A375 (cell line): Measurements from ENCODE around the gene GRAMD1B. TPM values are rescaled to one million over a fixed set of nuclear protein-coding genes. Genes with fewer than 3 reads are reported as not detected.

ENCODE experiments used
- small RNA-seq: library from RNA; depleted of rRNA; stranded (forward); fragments of <200 nt; gene quantifications from one replicate; pipeline ENCODE3, GENCODE V24; 2014
- total RNA-seq: library from RNA; depleted of rRNA; stranded (reverse); fragments of >200 nt; shearing (Covaris generic); gene quantifications from 2 replicates; pipeline ENCODE4 v1.2.3, GENCODE V29; 2014; rRNA removed

The GRAMD1B gene
- 65.2 and 66.8 TPM in 2 replicates for total RNA-seq

DNA sequence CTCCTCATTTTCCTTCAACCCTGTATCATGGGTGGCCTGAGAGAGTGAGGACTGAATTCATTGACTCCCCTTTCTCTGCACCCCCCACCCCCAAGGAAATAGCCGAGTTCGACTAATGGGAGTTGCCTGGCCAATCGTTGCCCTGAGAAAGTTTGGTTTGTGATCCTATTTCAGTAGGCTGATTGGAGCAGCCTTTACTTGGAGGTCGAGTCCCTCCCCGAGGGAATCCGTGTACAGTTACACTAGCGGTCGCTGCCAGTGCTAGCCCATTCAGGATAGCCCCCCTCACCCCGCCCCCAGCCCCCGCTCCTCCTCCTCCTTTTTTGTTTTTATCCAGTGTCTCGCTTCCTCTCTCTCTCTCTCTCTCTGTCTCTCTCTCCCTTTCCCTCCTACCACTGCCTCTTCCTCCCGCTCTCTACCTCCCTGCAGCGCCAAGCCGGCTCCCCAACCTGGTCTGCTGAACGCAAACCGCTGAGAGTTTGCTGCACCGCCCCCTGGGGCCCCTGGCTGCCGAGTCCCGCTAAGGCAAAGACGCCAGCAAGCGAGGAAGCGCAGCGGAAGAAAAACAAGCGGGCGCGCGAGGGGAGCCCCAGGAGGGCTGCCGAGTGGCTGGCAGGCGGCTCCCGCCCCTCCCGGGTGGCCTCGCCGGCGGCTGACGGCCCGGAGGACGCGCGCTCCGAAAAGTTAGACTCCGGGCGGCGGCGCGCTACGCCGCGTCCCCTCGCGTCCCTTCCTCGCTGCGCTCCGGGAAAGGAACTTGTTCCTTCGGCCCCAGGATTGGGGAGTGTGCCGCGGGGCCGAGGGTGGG lies at the start of gene GRAMD1B:
Gene GRAMD1B (plus strand): TSS at position 357 of the 808 bp plus-strand sequence. CDS start 524 bp downstream, outside the sequence.

DNA sequence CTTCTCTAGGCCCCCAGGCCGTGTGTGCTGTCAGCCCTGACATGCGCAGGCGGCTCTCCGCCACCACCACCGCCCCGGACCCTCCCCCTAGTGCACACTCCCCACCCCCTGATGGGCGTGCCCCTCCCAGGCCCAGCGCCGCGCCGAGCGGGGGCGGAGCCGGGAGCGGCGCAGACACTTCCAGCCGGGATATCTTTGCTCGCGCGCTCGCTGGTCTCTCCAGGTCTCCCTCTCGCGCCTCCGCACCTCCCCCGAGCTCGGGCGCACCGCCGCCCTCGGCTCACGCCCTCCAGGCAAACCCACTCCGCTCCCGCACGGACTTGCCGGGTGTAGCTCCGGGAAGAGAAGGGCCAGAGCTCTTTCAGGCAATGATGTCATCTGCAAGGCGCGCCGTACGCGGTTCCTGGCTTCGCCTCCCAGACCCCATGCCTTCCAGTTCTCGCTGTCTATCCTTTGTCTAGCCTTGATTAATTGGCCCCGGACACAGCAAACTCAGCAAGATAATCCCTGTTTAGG lies 224.6 kb downstream of the GRAMD1B start, which contains the start of gene SCN3B:
Gene SCN3B (minus strand): TSS at position 59 of the 516 bp plus-strand sequence. CDS start 823 bp downstream, outside the sequence.

Small RNA genes within 50 kb of the gene (small RNA-seq; reads per million reads assigned to genes)
- gene MIR4493, result not detected

Other genes starting within 250 kb of the GRAMD1B start
- 9.8 and 12.7 TPM in 2 replicates for gene CLMP, start 235.0 kb upstream of the GRAMD1B start, total RNA-seq
- not detected in 2 replicates for gene SCN3B, start 224.4 kb downstream of the GRAMD1B start, total RNA-seq